GM23338 (cell line): Measurements from ENCODE around the gene LARP7. TPM values are rescaled to one million over a fixed set of nuclear protein-coding genes. Genes with fewer than 3 reads are reported as not detected.

Experiments
- ATAC-seq: fragments of 200-7000 bp; cut with Tn5 transposase; 3 replicates; pipeline ENCODE4 v1.9.1; 2020
- DNase-seq: peaks from one replicate; pipeline ENCODE4 v3.0.0-alpha.2; 2015; ENCODE audit warnings: low spot score
- H2AFZ ChIP-seq: fragments of 200-600 bp; sonication (generic); 2 replicates; pipeline ENCODE4 v1.8.0; 2016; ENCODE audit warnings: antibody characterized with exemption, mild to moderate bottlenecking, moderate library complexity
- H3F3A ChIP-seq: fragments of 200-600 bp; sonication (generic); replicated peaks from 2 replicates; pipeline ENCODE4 v1.8.0; 2017; ENCODE audit warnings: antibody characterized with exemption, mixed run types, low read depth
- H3K27ac ChIP-seq: fragments of 200-600 bp; sonication (generic); 2 replicates; pipeline ENCODE4 v1.6.1; 2016; ENCODE audit warnings: low read depth
- H3K27me3 ChIP-seq: fragments of 200-600 bp; sonication (generic); 2 replicates; pipeline ENCODE4 v1.8.0; 2016; ENCODE audit warnings: mild to moderate bottlenecking, mixed run types, moderate library complexity; ENCODE audit not compliant: insufficient read depth
- H3K36me3 ChIP-seq: fragments of 200-600 bp; sonication (generic); 2 replicates; pipeline ENCODE4 v1.8.0; 2016; ENCODE audit warnings: mild to moderate bottlenecking; ENCODE audit not compliant: insufficient read depth
- H3K4me1 ChIP-seq: fragments of 200-600 bp; sonication (generic); 2 replicates; pipeline ENCODE4 v1.8.0; 2016; ENCODE audit warnings: mild to moderate bottlenecking, moderate library complexity; ENCODE audit not compliant: insufficient read depth
- H3K4me2 ChIP-seq: fragments of 200-600 bp; sonication (generic); 2 replicates; pipeline ENCODE4 v1.7.1; 2017; ENCODE audit warnings: mixed run types
- H3K4me3 ChIP-seq: fragments of 200-600 bp; sonication (generic); 2 replicates; pipeline ENCODE4 v1.6.1; 2016; ENCODE audit warnings: mixed run types
- H3K79me2 ChIP-seq: fragments of 200-600 bp; sonication (generic); replicated peaks from 2 replicates; pipeline ENCODE4 v1.8.0; 2017; ENCODE audit warnings: mild to moderate bottlenecking; ENCODE audit not compliant: insufficient read depth
- H3K9me2 ChIP-seq: fragments of 200-600 bp; sonication (generic); 2 replicates; pipeline ENCODE4 v1.8.0; 2017; ENCODE audit not compliant: insufficient read depth
- H4K20me1 ChIP-seq: fragments of 200-600 bp; sonication (generic); replicated peaks from 2 replicates; pipeline ENCODE4 v1.8.0; 2017; ENCODE audit warnings: mild to moderate bottlenecking; ENCODE audit not compliant: insufficient read depth
- H3K27ac Mint-ChIP-seq: 2 replicates; pipeline ENCODE4 v1.8.0; 2020; ENCODE audit warnings: inconsistent platforms, mild to moderate bottlenecking, moderate library complexity, mixed read lengths
- H3K27me3 Mint-ChIP-seq: 3 replicates; pipeline ENCODE4 v1.8.0; 2022; ENCODE audit warnings: low read depth, mild to moderate bottlenecking, moderate library complexity, mixed read lengths, inconsistent platforms; ENCODE audit not compliant: insufficient read depth, poor library complexity
- H3K36me3 Mint-ChIP-seq: 3 replicates; pipeline ENCODE4 v1.8.0; 2021; ENCODE audit warnings: low read depth, mild to moderate bottlenecking, inconsistent platforms, moderate library complexity, mixed read lengths
- H3K4me1 Mint-ChIP-seq: 3 replicates; pipeline ENCODE4 v1.8.0; 2020; ENCODE audit warnings: mild to moderate bottlenecking, inconsistent platforms, mixed read lengths
- H3K4me3 Mint-ChIP-seq: 3 replicates; pipeline ENCODE4 v1.8.0; 2021; ENCODE audit warnings: moderate library complexity, mild to moderate bottlenecking, inconsistent platforms, mixed read lengths
- H3K9me3 Mint-ChIP-seq: 3 replicates; pipeline ENCODE4 v1.8.0; 2020; ENCODE audit warnings: moderate library complexity, mild to moderate bottlenecking, inconsistent platforms, mixed read lengths
- CREB1 ChIP-seq: fragments of 250-450 bp; sonication (Bioruptor Pico); IDR thresholded peaks from 2 replicates; pipeline ENCODE4 v1.5.0; 2020; ENCODE audit warnings: low read depth, mild to moderate bottlenecking, moderate library complexity
- CTCF ChIP-seq, 2 experiments: fragments of 200-600 bp in 1 of 2; sonication (generic) in 1 of 2; conservative IDR thresholded peaks; 2 replicates each; pipeline versions ENCODE4 v1.5.1 to v1.6.1; 2016 to 2017; ENCODE audit warnings: antibody characterized with exemption in 2 of 2, low read depth in 2 of 2, mild to moderate bottlenecking in 2 of 2, moderate library complexity in 1 of 2
- EZH2 ChIP-seq: fragments of 200-600 bp; sonication (generic); IDR thresholded peaks from one replicate; pipeline ENCODE4 v1.8.0; 2017; ENCODE audit warnings: antibody characterized with exemption, mild to moderate bottlenecking, low read depth; ENCODE audit not compliant: unreplicated experiment
- EZH2phosphoT487 ChIP-seq: fragments of 200-600 bp; sonication (generic); IDR thresholded peaks from one replicate; pipeline ENCODE4 v1.8.1; 2018; ENCODE audit warnings: antibody characterized with exemption; ENCODE audit not compliant: unreplicated experiment
- JUNB ChIP-seq: IDR thresholded peaks from one replicate; pipeline ENCODE4 v1.6.1; 2016; ENCODE audit warnings: antibody characterized with exemption; ENCODE audit not compliant: unreplicated experiment
- NANOG ChIP-seq: IDR thresholded peaks from 2 replicates; pipeline ENCODE4 v1.6.1; 2016; ENCODE audit warnings: antibody characterized with exemption, borderline replicate concordance
- POLR2AphosphoS5 ChIP-seq: IDR thresholded peaks from 2 replicates; pipeline ENCODE4 v1.6.1; 2016; ENCODE audit warnings: antibody characterized with exemption, low read depth
- STAT1 ChIP-seq: IDR thresholded peaks from one replicate; pipeline ENCODE4 v1.6.1; 2016; ENCODE audit warnings: antibody characterized with exemption; ENCODE audit not compliant: unreplicated experiment
- ZNF114 ChIP-seq: fragments of 250-450 bp; sonication (Bioruptor Pico); IDR thresholded peaks from 2 replicates; pipeline ENCODE4 v1.5.0; 2020; ENCODE audit warnings: mild to moderate bottlenecking, moderate library complexity
- ZNF331 ChIP-seq: fragments of 250-450 bp; sonication (Bioruptor Pico); IDR thresholded peaks from 2 replicates; pipeline ENCODE4 v1.5.0; 2020; ENCODE audit warnings: low read depth, mild to moderate bottlenecking, moderate library complexity
- polyA plus RNA-seq: library from polyadenylated mRNA; unstranded; fragments of >200 nt; fragmentation: Nextera tagmentation; extraction: Ambion mirVana; gene quantifications from 2 replicates; pipeline ENCODE4 v1.2.1, GENCODE V29; 2016
- total RNA-seq: library from RNA; depleted of rRNA; stranded (reverse); fragments of >200 nt; shearing (Covaris generic); gene quantifications from 2 replicates; pipeline ENCODE4 v1.2.3, GENCODE V29; 2014
- TF ChIP-seq, protein P1 (sequence below): IDR thresholded peaks from 2 replicates; pipeline ENCODE4 v1.6.1; 2016; ENCODE audit warnings: antibody characterized with exemption
- TF ChIP-seq, protein P2 (sequence below): IDR thresholded peaks from one replicate; pipeline ENCODE4 v1.6.1; 2018; ENCODE audit warnings: antibody characterized with exemption; ENCODE audit not compliant: unreplicated experiment

The LARP7 gene
- total and polyA plus RNA-seq, 2 experiments from 2014 or later = 25.8 to 157 TPM

DNA sequence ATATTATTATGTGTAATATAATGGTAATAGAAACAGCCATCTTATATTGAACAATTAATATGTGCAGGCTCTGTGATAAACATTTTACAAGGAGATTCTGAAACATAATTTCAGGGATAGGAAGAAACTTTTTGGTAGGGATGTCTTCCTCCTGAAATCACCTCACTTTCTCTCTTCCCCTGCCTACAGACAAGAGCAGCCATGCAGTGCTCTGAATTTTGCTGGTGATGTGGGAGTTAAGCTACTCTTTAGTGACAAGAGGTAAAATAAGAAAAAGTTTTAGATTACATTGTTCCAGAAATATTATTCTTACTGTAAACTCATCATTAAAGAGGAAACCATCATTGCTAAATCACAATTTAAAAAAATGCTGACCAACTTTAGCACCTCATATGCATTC is 36.1 kb downstream of the LARP7 start:
- H3K36me3 ChIP-seq = no peaks in the 10 kb centered on the region
- H3F3A ChIP-seq = no peaks in the 10 kb centered on the region
- H3K79me2 ChIP-seq = no peaks in the 10 kb centered on the region
- no peaks in the 10 kb centered on the region for H3K27me3 ChIP-seq
- Mint-ChIP-seq H3K27ac (no peak overlapping the region), H3K36me3 (no peaks in the 10 kb centered on the region), H3K27me3 (no peaks in the 10 kb centered on the region), H3K4me3 (no peak overlapping the region), H3K4me1 (peaks cover 18% of the 10 kb centered on the region), H3K9me3 (no peaks in the 10 kb centered on the region)
- peaks cover 3% of the 10 kb centered on the region; the same call in 1 of the 2 replicates for H3K4me1 ChIP-seq
- ATAC-seq (no peak), DNase-seq (no peak)
- no peaks in the 10 kb centered on the region for H3K9me2 ChIP-seq
- H3K4me3 ChIP-seq = no peak overlapping the region
- no peaks in the 10 kb centered on the region for H4K20me1 ChIP-seq
- no peak overlapping the region for H2AFZ ChIP-seq
- H3K4me2 ChIP-seq = no peak overlapping the region
- no peak for TF ChIP-seq POLR2AphosphoS5
- no peak for TF ChIP-seq CTCF (conservative IDR thresholded peaks at IDR 0.05; ENCODE audit: low read depth in 2 of 2)
- TF ChIP-seq STAT1 = no peak
- TF ChIP-seq ZNF331 (CRISPR knock-in tag) = no peak
- no peak overlapping the region for H3K27ac ChIP-seq

DNA sequence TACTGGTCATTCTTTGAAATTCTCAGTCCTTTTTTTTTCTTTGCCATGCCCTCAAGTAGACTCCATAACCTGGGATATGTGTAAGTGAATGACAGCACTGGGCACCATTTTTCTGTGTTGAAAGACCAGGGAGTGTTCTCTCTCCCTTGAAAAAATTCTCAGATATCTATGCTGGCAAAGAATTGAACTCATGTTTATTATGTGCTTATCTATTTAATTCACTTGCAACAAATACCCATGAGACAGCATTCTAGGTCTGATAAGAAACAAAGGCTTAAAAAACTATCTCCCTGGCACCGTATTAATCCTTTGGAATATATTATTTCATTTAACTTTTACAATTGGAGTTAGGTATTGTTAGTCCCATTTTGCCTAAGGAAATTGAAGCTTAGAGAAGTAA is 36.7 kb downstream of the LARP7 start:
- Mint-ChIP-seq H3K27me3 (no peaks in the 10 kb centered on the region), H3K27ac (no peak overlapping the region), H3K9me3 (no peaks in the 10 kb centered on the region), H3K4me1 (peaks cover 18% of the 10 kb centered on the region), H3K36me3 (no peaks in the 10 kb centered on the region), H3K4me3 (no peak overlapping the region)
- H2AFZ ChIP-seq = no peak overlapping the region
- no peaks in the 10 kb centered on the region for H3K79me2 ChIP-seq
- H3K4me3 ChIP-seq = no peak overlapping the region
- no peaks in the 10 kb centered on the region for H3K36me3 ChIP-seq
- no peaks in the 10 kb centered on the region for H3K27me3 ChIP-seq
- DNase-seq = no peak
- H3K4me2 ChIP-seq = no peak overlapping the region
- peaks cover 3% of the 10 kb centered on the region; the same call in 1 of the 2 replicates for H3K4me1 ChIP-seq
- no peaks in the 10 kb centered on the region for H4K20me1 ChIP-seq
- no peak overlapping the region for H3K27ac ChIP-seq
- H3F3A ChIP-seq = no peaks in the 10 kb centered on the region
- no peaks in the 10 kb centered on the region for H3K9me2 ChIP-seq
- ATAC-seq = no peak
- TF ChIP-seq STAT1 (no peak), EZH2 (no peak), POLR2AphosphoS5 (no peak), CREB1 (CRISPR knock-in tag) (no peak), ZNF331 (CRISPR knock-in tag) (no peak), ZNF114 (no peak), NANOG (no peak), EZH2phosphoT487 (no peak), JUNB (no peak), CTCF (conservative IDR thresholded peaks at IDR 0.05; ENCODE audit: low read depth in 2 of 2) (no peak)
- TF ChIP-seq, protein P1, sequence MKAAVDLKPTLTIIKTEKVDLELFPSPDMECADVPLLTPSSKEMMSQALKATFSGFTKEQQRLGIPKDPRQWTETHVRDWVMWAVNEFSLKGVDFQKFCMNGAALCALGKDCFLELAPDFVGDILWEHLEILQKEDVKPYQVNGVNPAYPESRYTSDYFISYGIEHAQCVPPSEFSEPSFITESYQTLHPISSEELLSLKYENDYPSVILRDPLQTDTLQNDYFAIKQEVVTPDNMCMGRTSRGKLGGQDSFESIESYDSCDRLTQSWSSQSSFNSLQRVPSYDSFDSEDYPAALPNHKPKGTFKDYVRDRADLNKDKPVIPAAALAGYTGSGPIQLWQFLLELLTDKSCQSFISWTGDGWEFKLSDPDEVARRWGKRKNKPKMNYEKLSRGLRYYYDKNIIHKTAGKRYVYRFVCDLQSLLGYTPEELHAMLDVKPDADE = no peak
- TF ChIP-seq, protein P2, sequence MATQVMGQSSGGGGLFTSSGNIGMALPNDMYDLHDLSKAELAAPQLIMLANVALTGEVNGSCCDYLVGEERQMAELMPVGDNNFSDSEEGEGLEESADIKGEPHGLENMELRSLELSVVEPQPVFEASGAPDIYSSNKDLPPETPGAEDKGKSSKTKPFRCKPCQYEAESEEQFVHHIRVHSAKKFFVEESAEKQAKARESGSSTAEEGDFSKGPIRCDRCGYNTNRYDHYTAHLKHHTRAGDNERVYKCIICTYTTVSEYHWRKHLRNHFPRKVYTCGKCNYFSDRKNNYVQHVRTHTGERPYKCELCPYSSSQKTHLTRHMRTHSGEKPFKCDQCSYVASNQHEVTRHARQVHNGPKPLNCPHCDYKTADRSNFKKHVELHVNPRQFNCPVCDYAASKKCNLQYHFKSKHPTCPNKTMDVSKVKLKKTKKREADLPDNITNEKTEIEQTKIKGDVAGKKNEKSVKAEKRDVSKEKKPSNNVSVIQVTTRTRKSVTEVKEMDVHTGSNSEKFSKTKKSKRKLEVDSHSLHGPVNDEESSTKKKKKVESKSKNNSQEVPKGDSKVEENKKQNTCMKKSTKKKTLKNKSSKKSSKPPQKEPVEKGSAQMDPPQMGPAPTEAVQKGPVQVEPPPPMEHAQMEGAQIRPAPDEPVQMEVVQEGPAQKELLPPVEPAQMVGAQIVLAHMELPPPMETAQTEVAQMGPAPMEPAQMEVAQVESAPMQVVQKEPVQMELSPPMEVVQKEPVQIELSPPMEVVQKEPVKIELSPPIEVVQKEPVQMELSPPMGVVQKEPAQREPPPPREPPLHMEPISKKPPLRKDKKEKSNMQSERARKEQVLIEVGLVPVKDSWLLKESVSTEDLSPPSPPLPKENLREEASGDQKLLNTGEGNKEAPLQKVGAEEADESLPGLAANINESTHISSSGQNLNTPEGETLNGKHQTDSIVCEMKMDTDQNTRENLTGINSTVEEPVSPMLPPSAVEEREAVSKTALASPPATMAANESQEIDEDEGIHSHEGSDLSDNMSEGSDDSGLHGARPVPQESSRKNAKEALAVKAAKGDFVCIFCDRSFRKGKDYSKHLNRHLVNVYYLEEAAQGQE = no peak
